Liver (tissue), 3 donors: ENCODE data around the gene CXCL11.

Experiments used
- ATF3 ChIP-seq: IDR thresholded peaks from 2 replicates; pipeline ENCODE4 v1.6.1; 2016; ENCODE audit warnings: antibody characterized with exemption
- CTCF ChIP-seq: fragments of 150-350 bp; IDR thresholded peaks from 2 replicates; pipeline ENCODE4 v1.5.1; 2017; ENCODE audit warnings: improper control_type of control experiment, low read depth, low read length; ENCODE audit not compliant: missing input control
- EGR1 ChIP-seq, 2 donors: IDR thresholded peaks; 2 replicates each; pipeline ENCODE4 v1.6.1; 2016 to 2018; ENCODE audit warnings: antibody characterized with exemption in 2 of 2, low read depth in 2 of 2
- GABPA ChIP-seq, 2 donors: IDR thresholded peaks in 1 of 2; conservative IDR thresholded peaks in 1 of 2; 2 replicates each; pipeline ENCODE4 v1.6.1; 2016; ENCODE audit warnings: antibody characterized with exemption in 2 of 2, mild to moderate bottlenecking in 1 of 2, moderate library complexity in 1 of 2
- HNF4G ChIP-seq: IDR thresholded peaks from 2 replicates; pipeline ENCODE4 v1.6.1; 2016; ENCODE audit warnings: antibody characterized with exemption
- MAX ChIP-seq: IDR thresholded peaks from 2 replicates; pipeline ENCODE4 v1.6.1; 2016; ENCODE audit warnings: antibody characterized with exemption
- NR2F2 ChIP-seq: IDR thresholded peaks from 2 replicates; pipeline ENCODE4 v1.6.1; 2016; ENCODE audit warnings: antibody characterized with exemption
- RAD21 ChIP-seq, 2 donors: IDR thresholded peaks; 2 replicates each; pipeline ENCODE4 v1.6.1; 2016; ENCODE audit warnings: antibody characterized with exemption in 2 of 2, mild to moderate bottlenecking in 2 of 2
- REST ChIP-seq: IDR thresholded peaks from 2 replicates; pipeline ENCODE4 v1.6.1; 2016; ENCODE audit warnings: antibody characterized with exemption, mild to moderate bottlenecking
- RXRA ChIP-seq, 2 donors: IDR thresholded peaks; 2 replicates each; pipeline ENCODE4 v1.6.1; 2017 to 2018; ENCODE audit warnings: antibody characterized with exemption in 2 of 2, mild to moderate bottlenecking in 1 of 2
- SP1 ChIP-seq: IDR thresholded peaks from 2 replicates; pipeline ENCODE4 v1.6.1; 2018; ENCODE audit warnings: antibody characterized with exemption, mild to moderate bottlenecking
- TAF1 ChIP-seq: conservative IDR thresholded peaks from 2 replicates; pipeline ENCODE4 v1.6.1; 2016; ENCODE audit warnings: antibody characterized with exemption, mild to moderate bottlenecking
- YY1 ChIP-seq: IDR thresholded peaks from 2 replicates; pipeline ENCODE4 v1.6.1; 2016; ENCODE audit warnings: antibody characterized with exemption, mild to moderate bottlenecking
- ZBTB33 ChIP-seq: IDR thresholded peaks from 2 replicates; pipeline ENCODE4 v1.6.1; 2016; ENCODE audit warnings: antibody characterized with exemption
- donor health status: healthy.
- donor health status: healthy.

- TF ChIP-seq CTCF (no peak), TAF1 (no peak), MAX (no peak), GABPA (IDR thresholded peaks at IDR 0.05 in 1 of 2, conservative IDR thresholded peaks at IDR 0.05 in 1 of 2) (no peak), YY1 (no peak), RXRA (IDR thresholded peaks at IDR 0.05) (no peak), RAD21 (IDR thresholded peaks at IDR 0.05) (no peak), REST (no peak), EGR1 (IDR thresholded peaks at IDR 0.05; ENCODE audit: low read depth in 2 of 2) (no peak), ZBTB33 (no peak), NR2F2 (no peak), ATF3 (no peak), SP1 (no peak), HNF4G (no peak)
Observed at GRCh38 chr4:76066546-76066945, 30.7 kb upstream of the CXCL11 start.
